Measurements from ENCODE around the gene MUCL3. TPM values are rescaled to one million over a fixed set of nuclear protein-coding genes. Genes with fewer than 3 reads are reported as not detected.

Gene MUCL3
- total RNA-seq, 1 donor from 2014 or later, result not detected

DNA sequence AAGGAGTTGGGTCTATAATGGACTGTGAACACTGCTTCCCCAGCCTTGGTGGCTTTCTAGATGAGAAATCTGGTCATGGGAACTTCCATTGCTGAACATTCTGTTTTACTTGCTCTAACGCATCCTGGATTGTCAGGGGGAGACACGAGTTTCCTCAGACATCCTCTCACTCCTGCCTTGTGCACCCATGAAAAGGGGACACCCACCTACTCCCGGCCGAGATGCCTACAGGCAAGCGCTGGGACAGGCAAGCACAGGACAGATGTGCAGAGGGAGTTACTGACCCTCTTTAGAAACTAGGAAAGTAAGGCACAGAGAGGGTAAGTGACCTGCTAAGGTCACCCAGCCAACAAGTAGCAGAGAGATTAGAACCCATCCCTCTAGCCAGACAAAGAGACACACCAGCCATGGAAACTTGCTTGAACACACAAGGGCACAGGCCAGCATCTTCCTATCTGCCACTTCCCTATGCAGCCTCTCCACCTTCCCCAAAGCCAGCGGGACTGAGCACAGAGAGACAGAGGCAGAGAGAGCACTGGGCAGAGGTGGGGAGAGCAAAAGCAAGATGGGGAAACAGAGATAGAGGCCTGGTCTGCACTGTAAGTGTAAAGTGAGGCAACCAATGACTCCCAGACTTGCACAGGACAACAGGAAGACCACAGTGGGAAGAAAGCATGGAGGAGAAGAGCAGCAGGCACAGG, 8.0 kb upstream of the MUCL3 start:
- Mint-ChIP-seq H3K4me1 (ENCODE audit: low read depth) (no peaks in the 10 kb centered on the region), H3K36me3 (ENCODE audit: low read depth) (peaks cover 13% of the 10 kb centered on the region), H3K9me3 (no peaks in the 10 kb centered on the region), H3K27me3 (ENCODE audit: low read depth) (peaks cover 12% of the 10 kb centered on the region), H3K27ac (no peak overlapping the region), H3K4me3 (ENCODE audit: low read depth) (no peak overlapping the region)
- intact Hi-C loops (cut with micrococcal nuclease), result no loop called here
- no peak for DNase-seq (ENCODE audit: low spot score)

DNA sequence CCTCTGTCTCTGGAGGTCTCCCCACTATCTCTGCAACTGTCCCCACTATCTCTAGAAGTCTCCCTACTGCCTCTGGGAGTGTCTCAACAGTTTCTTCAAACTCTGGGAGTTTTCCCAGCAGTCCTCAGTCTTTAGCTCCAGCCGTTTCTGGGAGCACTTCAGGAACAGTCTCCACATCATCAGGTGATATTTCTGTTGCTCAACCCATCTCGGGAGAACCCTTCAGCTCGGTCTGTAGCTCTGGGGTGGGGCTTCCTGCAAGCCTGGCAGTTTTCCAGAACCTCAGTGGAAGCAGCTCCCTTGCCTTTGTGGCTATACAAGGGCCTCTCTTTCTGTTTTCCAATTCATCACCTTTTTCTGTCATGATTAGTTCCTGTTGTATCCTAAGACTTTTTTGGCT, 5.8 kb upstream of the MUCL3 start:
- Mint-ChIP-seq H3K4me1 (ENCODE audit: low read depth) (no peaks in the 10 kb centered on the region), H3K4me3 (ENCODE audit: low read depth) (no peak overlapping the region), H3K9me3 (no peaks in the 10 kb centered on the region), H3K27me3 (ENCODE audit: low read depth) (peaks cover 15% of the 10 kb centered on the region), H3K36me3 (ENCODE audit: low read depth) (no peaks in the 10 kb centered on the region), H3K27ac (no peak overlapping the region)
- no peak for DNase-seq (ENCODE audit: low spot score)
- intact Hi-C loops (cut with micrococcal nuclease), result no loop called here

DNA sequence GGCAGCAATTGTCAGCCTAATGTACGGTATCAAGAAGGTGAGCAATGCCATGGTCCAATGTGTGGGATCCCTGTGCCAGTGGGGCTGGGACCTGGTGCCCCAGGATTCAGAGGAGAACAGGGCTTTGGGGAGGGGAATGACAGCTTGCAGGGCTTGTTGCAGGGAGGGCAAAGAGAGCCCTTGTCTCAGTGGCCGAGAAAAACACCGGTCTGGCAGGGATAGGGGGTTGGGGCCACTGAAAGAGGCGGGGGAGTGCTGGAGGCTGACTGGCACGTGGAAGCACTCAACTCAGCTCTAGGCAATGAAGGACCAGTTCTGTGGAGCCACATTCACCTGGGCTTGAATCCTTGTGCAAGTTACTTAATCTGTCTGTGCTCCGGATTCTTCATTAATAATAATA, 3.5 kb upstream of the MUCL3 start:
- no peak for DNase-seq (ENCODE audit: low spot score)
- H3K27ac Mint-ChIP-seq, result no peak overlapping the region
- no peaks in the 10 kb centered on the region for H3K4me1 Mint-ChIP-seq (ENCODE audit: low read depth)
- H3K27me3 Mint-ChIP-seq (ENCODE audit: low read depth), result peaks cover 25% of the 10 kb centered on the region
- no peaks in the 10 kb centered on the region for H3K9me3 Mint-ChIP-seq
- no peak overlapping the region for H3K4me3 Mint-ChIP-seq (ENCODE audit: low read depth)
- no peaks in the 10 kb centered on the region for H3K36me3 Mint-ChIP-seq (ENCODE audit: low read depth)
- intact Hi-C loops (cut with micrococcal nuclease), result no loop called here

DNA sequence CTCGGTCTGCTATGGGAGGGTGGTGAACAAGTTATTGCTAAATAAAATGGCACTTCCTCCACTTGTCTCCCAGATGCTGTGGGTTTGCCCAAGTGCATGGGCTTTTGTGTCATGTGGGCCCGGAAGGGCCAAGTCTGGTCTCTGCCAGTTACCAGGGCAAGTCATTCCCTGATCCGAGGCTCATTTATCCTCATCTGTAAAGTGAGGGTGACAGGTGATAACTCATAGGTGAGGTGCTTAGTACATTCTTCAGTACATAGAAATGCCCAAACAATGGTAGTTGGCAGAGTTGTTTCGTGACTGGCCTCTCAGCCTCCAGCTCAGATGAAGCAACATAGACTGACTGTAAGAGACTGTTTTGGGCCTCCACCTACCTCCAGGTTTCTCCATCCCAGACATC, 2.0 kb upstream of the MUCL3 start:
- Mint-ChIP-seq H3K36me3 (ENCODE audit: low read depth) (no peaks in the 10 kb centered on the region), H3K4me1 (ENCODE audit: low read depth) (no peaks in the 10 kb centered on the region), H3K27ac (no peak overlapping the region), H3K27me3 (ENCODE audit: low read depth) (peaks cover 38% of the 10 kb centered on the region), H3K4me3 (ENCODE audit: low read depth) (no peak overlapping the region), H3K9me3 (no peaks in the 10 kb centered on the region)
- DNase-seq (ENCODE audit: low spot score), result no peak
- intact Hi-C loops (cut with micrococcal nuclease), result no loop called here

DNA sequence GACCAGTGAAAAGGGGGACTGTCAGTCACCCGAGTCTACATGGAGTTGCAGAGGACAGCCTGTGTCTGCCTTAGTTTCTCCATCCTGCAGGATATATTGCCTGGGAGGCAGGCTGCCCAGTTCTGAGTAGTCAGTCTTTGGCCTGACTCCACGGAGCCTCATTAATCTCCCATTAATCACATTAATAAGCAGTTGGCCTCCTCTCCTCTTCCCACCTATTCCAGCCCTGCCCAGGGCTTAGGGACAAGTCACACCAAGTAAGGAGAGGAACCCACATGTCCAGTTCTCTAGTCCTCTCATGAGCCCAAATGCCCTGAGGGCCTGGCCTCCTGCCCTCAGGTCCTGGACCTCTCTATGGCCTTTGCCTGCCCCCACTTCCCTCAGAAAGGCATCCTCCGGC, 1.3 kb upstream of the MUCL3 start:
- Mint-ChIP-seq H3K36me3 (ENCODE audit: low read depth) (no peaks in the 10 kb centered on the region), H3K4me1 (ENCODE audit: low read depth) (no peaks in the 10 kb centered on the region), H3K4me3 (ENCODE audit: low read depth) (no peak overlapping the region), H3K27me3 (ENCODE audit: low read depth) (peaks cover 43% of the 10 kb centered on the region), H3K27ac (no peak overlapping the region), H3K9me3 (no peaks in the 10 kb centered on the region)
- DNase-seq (ENCODE audit: low spot score), result no peak
- intact Hi-C loops (cut with micrococcal nuclease), result no loop called here

DNA sequence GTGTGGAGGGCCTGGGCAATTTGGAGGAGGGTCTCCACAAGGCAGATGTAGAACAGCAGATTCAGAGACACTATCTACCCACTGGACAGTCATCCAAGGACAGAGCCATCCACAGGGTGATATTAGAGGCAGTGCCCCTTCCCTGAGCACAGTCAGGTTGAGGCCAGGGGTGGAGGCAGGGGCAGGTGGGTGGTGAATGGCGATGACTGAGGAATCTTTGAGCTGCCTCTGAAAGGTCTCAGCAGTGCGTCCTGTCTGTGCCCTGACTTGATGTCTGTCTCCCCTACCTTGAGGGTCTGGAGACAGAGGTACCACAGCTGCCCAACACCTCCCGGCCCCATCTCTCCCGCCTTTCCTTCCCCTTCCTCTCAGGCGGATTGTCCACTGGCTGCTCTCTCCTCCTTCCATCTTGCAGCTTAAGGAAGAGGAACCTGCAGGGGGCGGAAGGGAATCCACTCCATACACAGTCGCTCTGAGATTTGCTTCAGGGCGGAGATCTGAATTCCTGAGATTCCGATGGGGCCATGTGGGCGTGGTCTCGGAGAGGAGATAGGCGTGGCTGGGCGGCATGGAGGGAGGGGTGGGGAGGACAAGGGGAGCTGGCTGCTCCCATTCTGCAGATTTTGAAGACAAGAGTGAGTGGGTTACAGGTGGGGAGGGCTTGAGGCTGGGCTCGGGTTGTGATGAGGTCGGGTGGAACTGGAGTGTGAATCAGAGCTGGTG, 1.7 kb downstream of the MUCL3 start:
- Mint-ChIP-seq H3K36me3 (ENCODE audit: low read depth) (no peaks in the 10 kb centered on the region), H3K4me3 (ENCODE audit: low read depth) (no peak overlapping the region), H3K27ac (no peak overlapping the region), H3K9me3 (no peaks in the 10 kb centered on the region), H3K27me3 (ENCODE audit: low read depth) (peaks cover 53% of the 10 kb centered on the region), H3K4me1 (ENCODE audit: low read depth) (no peaks in the 10 kb centered on the region)
- intact Hi-C loops (cut with micrococcal nuclease), result no loop called here
- DNase-seq (ENCODE audit: low spot score), result no peak

DNA sequence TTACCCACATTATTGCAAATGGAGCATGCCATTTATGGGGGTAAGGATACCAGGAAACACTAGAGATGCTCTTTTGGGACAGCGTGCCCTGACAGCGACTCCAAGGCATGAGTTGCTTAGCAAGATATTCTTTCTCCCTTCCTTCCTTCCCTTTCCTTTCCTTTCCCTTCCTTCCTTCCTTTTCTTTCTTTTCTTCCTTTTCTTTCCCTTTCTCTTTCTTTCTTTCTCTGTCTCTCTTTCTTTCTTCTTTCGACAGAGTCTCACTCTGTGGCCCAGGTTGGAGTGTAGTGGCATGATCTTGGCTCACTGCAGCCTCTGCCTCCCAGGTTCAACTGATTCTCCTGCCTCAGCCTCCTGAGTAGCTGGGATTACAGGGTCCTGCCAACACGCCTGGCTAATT, 3.3 kb downstream of the MUCL3 start:
- intact Hi-C loops (cut with micrococcal nuclease), result no loop called here
- Mint-ChIP-seq H3K9me3 (no peaks in the 10 kb centered on the region), H3K27ac (no peak overlapping the region), H3K27me3 (ENCODE audit: low read depth) (peaks cover 65% of the 10 kb centered on the region), H3K36me3 (ENCODE audit: low read depth) (no peaks in the 10 kb centered on the region), H3K4me3 (ENCODE audit: low read depth) (no peak overlapping the region), H3K4me1 (ENCODE audit: low read depth) (no peaks in the 10 kb centered on the region)
- no peak for DNase-seq (ENCODE audit: low spot score)

DNA sequence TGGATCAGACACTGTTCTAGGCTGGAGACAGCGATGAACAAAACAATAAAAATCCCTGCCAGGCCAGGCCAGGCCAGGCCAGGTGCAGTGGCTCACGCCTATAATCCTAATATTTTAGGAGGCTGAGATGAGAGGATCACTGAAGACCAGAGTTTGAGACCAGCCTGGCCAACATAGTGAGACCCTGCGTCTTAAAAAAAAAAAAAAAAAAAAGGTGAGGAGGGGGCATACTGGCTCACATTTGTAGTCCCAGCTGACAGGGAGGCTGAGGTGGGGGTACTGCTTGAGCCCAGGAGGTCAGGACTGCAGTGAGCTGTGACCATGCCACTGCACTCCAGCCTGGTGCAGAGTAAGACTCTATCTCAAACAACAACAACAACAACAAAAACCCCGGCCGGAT, 4.5 kb downstream of the MUCL3 start:
- Mint-ChIP-seq H3K4me3 (ENCODE audit: low read depth) (no peak overlapping the region), H3K27me3 (ENCODE audit: low read depth) (peaks cover 72% of the 10 kb centered on the region), H3K4me1 (ENCODE audit: low read depth) (no peaks in the 10 kb centered on the region), H3K9me3 (no peaks in the 10 kb centered on the region), H3K36me3 (ENCODE audit: low read depth) (no peaks in the 10 kb centered on the region), H3K27ac (no peak overlapping the region)
- intact Hi-C loops (cut with micrococcal nuclease), result no loop called here
- DNase-seq (ENCODE audit: low spot score), result no peak

DNA sequence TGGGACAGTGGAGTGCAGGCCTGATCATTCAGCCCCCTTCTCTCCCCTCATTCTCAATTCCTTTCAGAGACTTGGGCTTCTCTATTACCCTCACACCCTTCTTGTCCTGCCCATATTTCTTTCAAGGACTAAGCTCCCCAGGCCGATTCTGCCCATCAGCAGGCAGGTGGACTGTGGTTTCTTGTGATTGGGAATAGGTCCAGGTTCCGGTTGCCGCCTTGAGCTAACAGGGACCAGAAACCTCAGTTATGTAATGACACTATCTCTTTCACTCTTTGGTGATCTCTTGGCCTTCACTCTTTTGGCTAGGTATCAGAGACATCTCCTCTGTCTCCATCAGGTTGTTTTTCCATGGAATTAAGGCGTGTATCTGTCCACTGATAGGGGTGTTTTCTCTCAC, 6.5 kb downstream of the MUCL3 start:
- Mint-ChIP-seq H3K27ac (no peak overlapping the region), H3K9me3 (no peaks in the 10 kb centered on the region), H3K27me3 (ENCODE audit: low read depth) (peaks cover 76% of the 10 kb centered on the region), H3K4me1 (ENCODE audit: low read depth) (peaks cover 5% of the 10 kb centered on the region), H3K4me3 (ENCODE audit: low read depth) (no peak overlapping the region), H3K36me3 (ENCODE audit: low read depth) (no peaks in the 10 kb centered on the region)
- no peak for DNase-seq (ENCODE audit: low spot score)
- intact Hi-C loops (cut with micrococcal nuclease), result no loop called here

DNA sequence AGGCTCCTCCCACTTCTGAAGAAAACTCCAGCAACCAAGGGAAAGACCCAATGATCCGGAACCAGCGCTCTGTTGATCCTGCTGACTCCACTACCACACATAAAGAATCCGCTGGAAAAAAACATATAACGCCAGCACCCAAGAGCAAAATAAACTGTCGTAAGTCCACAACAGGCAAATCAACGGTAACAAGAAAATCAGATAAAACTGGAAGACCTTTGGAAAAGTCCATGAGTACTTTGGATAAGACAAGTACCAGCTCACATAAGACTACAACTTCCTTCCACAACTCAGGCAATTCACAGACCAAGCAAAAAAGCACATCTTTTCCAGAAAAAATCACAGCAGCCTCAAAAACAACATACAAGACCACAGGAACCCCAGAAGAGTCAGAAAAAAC, 8.0 kb downstream of the MUCL3 start:
- DNase-seq (ENCODE audit: low spot score), result no peak
- H3K27ac Mint-ChIP-seq, result no peak overlapping the region
- no peaks in the 10 kb centered on the region for H3K36me3 Mint-ChIP-seq (ENCODE audit: low read depth)
- H3K4me1 Mint-ChIP-seq (ENCODE audit: low read depth), result peaks cover 5% of the 10 kb centered on the region
- intact Hi-C loops (cut with micrococcal nuclease), result no loop called here
- no peaks in the 10 kb centered on the region for H3K9me3 Mint-ChIP-seq
- H3K4me3 Mint-ChIP-seq (ENCODE audit: low read depth), result no peak overlapping the region
- H3K27me3 Mint-ChIP-seq (ENCODE audit: low read depth), result peaks cover 73% of the 10 kb centered on the region

DNA sequence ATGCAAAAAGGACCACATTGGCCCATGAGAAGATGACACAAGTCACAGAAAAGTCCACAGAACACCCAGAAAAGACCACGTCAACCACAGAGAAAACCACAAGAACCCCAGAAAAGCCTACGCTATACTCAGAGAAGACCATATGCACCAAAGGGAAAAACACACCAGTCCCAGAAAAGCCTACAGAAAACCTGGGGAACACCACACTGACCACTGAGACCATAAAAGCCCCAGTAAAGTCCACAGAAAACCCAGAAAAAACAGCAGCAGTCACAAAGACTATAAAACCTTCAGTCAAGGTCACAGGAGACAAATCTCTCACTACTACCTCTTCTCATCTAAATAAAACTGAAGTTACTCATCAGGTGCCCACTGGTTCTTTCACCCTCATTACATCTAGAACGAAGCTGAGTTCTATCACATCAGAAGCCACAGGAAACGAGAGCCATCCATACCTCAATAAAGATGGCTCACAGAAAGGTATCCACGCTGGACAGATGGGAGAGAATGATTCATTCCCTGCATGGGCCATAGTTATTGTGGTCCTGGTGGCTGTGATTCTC, 11.2 kb downstream of the MUCL3 start:
- DNase-seq (ENCODE audit: low spot score), result no peak
- no peak overlapping the region for H3K27ac Mint-ChIP-seq
- no peaks in the 10 kb centered on the region for H3K9me3 Mint-ChIP-seq

DNA sequence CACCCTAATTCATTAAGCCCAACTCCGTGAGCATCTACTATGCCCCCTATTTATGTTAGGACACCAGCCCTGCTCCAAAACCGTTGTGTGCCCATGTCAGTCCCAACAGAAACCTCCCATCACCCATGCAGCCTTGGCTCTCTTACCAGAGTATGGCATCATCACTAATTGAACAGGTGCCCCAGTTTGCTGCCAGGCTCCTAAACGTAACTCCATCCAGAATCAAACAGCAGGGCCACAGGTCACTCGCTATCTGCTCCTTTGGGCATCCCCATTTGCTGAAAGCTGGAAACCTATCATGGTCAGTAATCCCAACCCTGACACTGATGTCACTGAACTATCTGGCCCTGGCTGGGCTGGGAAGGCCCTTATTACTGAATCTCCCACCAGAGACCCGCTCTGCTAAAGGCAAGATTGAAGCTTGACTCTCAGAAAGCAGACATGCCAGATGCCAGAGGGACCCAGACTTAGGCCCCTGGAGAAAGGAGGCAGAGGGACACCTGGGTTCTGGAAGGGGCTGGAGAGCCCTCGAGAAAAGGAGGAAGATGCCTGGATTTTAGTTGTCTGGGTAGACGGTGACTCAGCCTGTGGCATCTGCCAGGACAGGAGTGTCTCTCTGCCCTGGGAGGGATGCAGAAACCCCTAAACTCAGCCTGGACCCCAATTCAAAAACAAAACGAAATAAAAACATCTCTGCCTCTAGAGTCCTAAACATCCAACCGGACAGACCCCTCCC, 14.0 kb downstream of the MUCL3 start:
- DNase-seq (ENCODE audit: low spot score), result no peak
- Mint-ChIP-seq H3K9me3 (no peaks in the 10 kb centered on the region), H3K27ac (no peak overlapping the region), H3K4me3 (ENCODE audit: low read depth) (peak overlapping the region; percentile 55), H3K4me1 (ENCODE audit: low read depth) (peaks cover 7% of the 10 kb centered on the region), H3K27me3 (ENCODE audit: low read depth) (peaks cover 71% of the 10 kb centered on the region), H3K36me3 (ENCODE audit: low read depth) (no peaks in the 10 kb centered on the region)
- intact Hi-C loops (cut with micrococcal nuclease), result no loop called here

More for the DNA sequence above, 11.2 kb downstream of the MUCL3 start:
- Mint-ChIP-seq H3K4me3 (ENCODE audit: low read depth) (no peak overlapping the region), H3K27me3 (ENCODE audit: low read depth) (peaks cover 79% of the 10 kb centered on the region), H3K4me1 (ENCODE audit: low read depth) (peaks cover 7% of the 10 kb centered on the region), H3K36me3 (ENCODE audit: low read depth) (no peaks in the 10 kb centered on the region)
- intact Hi-C loops (cut with micrococcal nuclease), result no loop called here

Data from activated T-helper 2 cell treated with anti-CD3 and anti-CD28 coated beads, Interferon-gamma antibody, Interleukin-2, Interleukin-4, amounts not matched to agents 10 μg/mL and 5 μg/mL and 100 μg/mL, durations not matched to agents 14 hours and 24 hours and 36 hours (primary cell).